Retinal pigment epithelial cell (primary cell): ENCODE results near the gene FBXO34.
"Not testable (repeated sequence)": the region's sequence is repeated elsewhere in the genome, so short reads cannot be mapped to it uniquely, and the experiment has no call there.

Experiments
- DNase-seq: peaks from one replicate; pipeline ENCODE4 v3.0.0-alpha.2; 2010; ENCODE audit warnings: low read depth
- H3K4me3 ChIP-seq: 2 replicates; pipeline ENCODE4 v1.5.1; 2011; ENCODE audit warnings: mild to moderate bottlenecking, low read length, control low read depth, moderate library complexity
- CTCF ChIP-seq: conservative IDR thresholded peaks from 2 replicates; pipeline ENCODE4 v1.5.1; 2011; ENCODE audit warnings: low read depth, low read length, control low read depth, inconsistent platforms

The FBXO34 gene

GRCh38 chr14:55381561-55381960, 110.3 kb downstream of the FBXO34 start:
- H3K4me3 ChIP-seq, result no peak overlapping the region
- DNase-seq, result no peak
- no peak for TF ChIP-seq CTCF

GRCh38 chr14:55382483-55382882, 111.3 kb downstream of the FBXO34 start:
- DNase-seq, result no peak
- no peak for TF ChIP-seq CTCF
- no peak overlapping the region for H3K4me3 ChIP-seq

GRCh38 chr14:55383056-55383466, 111.8 kb downstream of the FBXO34 start:
- not testable (repeated sequence) for DNase-seq, H3K4me3 ChIP-seq

GRCh38 chr14:55383541-55384140, 112.4 kb downstream of the FBXO34 start:
- TF ChIP-seq CTCF, result no peak
- DNase-seq, result no peak
- H3K4me3 ChIP-seq, result no peak overlapping the region

GRCh38 chr14:55384536-55384935, 113.3 kb downstream of the FBXO34 start:
- no peak overlapping the region for H3K4me3 ChIP-seq
- no peak for DNase-seq
- no peak for TF ChIP-seq CTCF

- no peak overlapping the region for H3K4me3 ChIP-seq
- DNase-seq, result no peak
- no peak for TF ChIP-seq CTCF
These were observed 115.0 kb downstream of the FBXO34 start for GRCh38 chr14:55386037-55386808.

- no peak overlapping the region for H3K4me3 ChIP-seq
- no peak for DNase-seq
- no peak for TF ChIP-seq CTCF
These were observed 115.9 kb downstream of the FBXO34 start for GRCh38 chr14:55387121-55387520.
